Panc1 (cell line): Measurements from ENCODE around the gene ETF1. TPM values are rescaled to one million over a fixed set of nuclear protein-coding genes. Genes with fewer than 3 reads are reported as not detected.
A peak's percentile ranks its signal among the peaks of the same experiment; 100 is the strongest.

Experiments used
- ATAC-seq: fragments of 200-7000 bp; cut with Tn5 transposase; 2 replicates; pipeline ENCODE4 v1.9.1; 2020; ENCODE audit warnings: mild to moderate bottlenecking, moderate library complexity
- BruUV-seq: library from RNA; stranded (reverse); fragments of 400-500 nt; replicated peaks from 2 replicates; lab custom pipeline; 2021; lab: Mats Ljungman, UMichigan
- CTCF ChIA-PET: fragments of 300-600 bp; sonication (Branson Sonifier 250); formaldehyde crosslinking; loops from one replicate; lab custom pipeline; 2022; ENCODE audit warnings: antibody characterized with exemption; lab: Charles Lee
- POLR2A ChIA-PET: fragments of 300-600 bp; sonication (Branson Sonifier 250); formaldehyde crosslinking; loops from one replicate; lab custom pipeline; 2022; ENCODE audit warnings: antibody characterized with exemption; lab: Charles Lee
- DNase-seq: peaks from one replicate; pipeline ENCODE4 v3.0.0-alpha.2; 2010; ENCODE audit warnings: low read depth, low spot score
- H3K27ac ChIP-seq: 2 replicates; pipeline ENCODE4 v1.5.1; 2011; ENCODE audit warnings: mild to moderate bottlenecking, low read length, inconsistent platforms
- H3K27me3 ChIP-seq: fragments of 200-500 bp; sonication (Bioruptor generic); 2 replicates; pipeline ENCODE4 v1.6.0; 2014; ENCODE audit warnings: low read length, inconsistent platforms; ENCODE audit not compliant: control insufficient read depth, insufficient read depth
- H3K36me3 ChIP-seq: fragments of 200-500 bp; sonication (Bioruptor generic); 2 replicates; pipeline ENCODE4 v1.5.1; 2014; ENCODE audit warnings: inconsistent platforms, mild to moderate bottlenecking, low read length, moderate library complexity; ENCODE audit not compliant: control insufficient read depth, insufficient read depth
- H3K4me1 ChIP-seq: 2 replicates; pipeline ENCODE4 v1.5.1; 2011; ENCODE audit warnings: inconsistent platforms, mild to moderate bottlenecking, low read length, moderate library complexity; ENCODE audit not compliant: control insufficient read depth, insufficient read depth
- H3K4me3 ChIP-seq, 2 experiments: 2 replicates each; pipeline ENCODE4 v1.5.1; 2011 to 2012; ENCODE audit warnings: low read depth in 2 of 2, low read length in 2 of 2, mild to moderate bottlenecking in 2 of 2, inconsistent platforms in 1 of 2, moderate library complexity in 1 of 2
- H3K9me3 ChIP-seq: fragments of 200-500 bp; sonication (Bioruptor generic); 2 replicates; pipeline ENCODE4 v1.5.1; 2014; ENCODE audit warnings: low read depth, mild to moderate bottlenecking, inconsistent platforms, low read length, moderate library complexity; ENCODE audit not compliant: control insufficient read depth, insufficient read depth
- CTCF ChIP-seq: fragments of 450-650 bp; IDR thresholded peaks from 2 replicates; pipeline ENCODE4 v1.5.1; 2017; ENCODE audit warnings: mild to moderate bottlenecking
- POLR2AphosphoS5 ChIP-seq: IDR thresholded peaks from 2 replicates; pipeline ENCODE4 v1.6.1; 2012; ENCODE audit warnings: mild to moderate bottlenecking, low read depth, low read length, moderate library complexity
- REST ChIP-seq, 2 experiments: IDR thresholded peaks; 2 replicates each; pipeline ENCODE4 v1.6.1; 2011 to 2012; ENCODE audit warnings: low read depth in 2 of 2, control low read depth in 1 of 2, low read length in 1 of 2, mild to moderate bottlenecking in 1 of 2, moderate library complexity in 1 of 2; ENCODE audit not compliant: insufficient read depth in 1 of 2
- SIN3A ChIP-seq: IDR thresholded peaks from 2 replicates; pipeline ENCODE4 v1.6.1; 2012; ENCODE audit warnings: low read depth, mild to moderate bottlenecking, low read length, moderate library complexity, borderline replicate concordance; ENCODE audit not compliant: insufficient read depth
- TCF7L2 ChIP-seq: IDR thresholded peaks from 2 replicates; pipeline ENCODE4 v1.6.1; 2011; ENCODE audit warnings: mild to moderate bottlenecking, low read depth, low read length, inconsistent platforms
- in situ Hi-C: cut with HindIII; loops from 2 replicates; pipeline ENCODE4 v1.10.0; 2016; ENCODE audit warnings: low sequenced_read_pairs, low pct_unique_long_range_greater_than_20kb
- intact Hi-C: fragments of 100-400 bp; cut with micrococcal nuclease; formaldehyde crosslinking; loops from one replicate; pipeline ENCODE4 v1.10.0; 2022; ENCODE audit not compliant: unreplicated experiment
- total RNA-seq: library from RNA; stranded (reverse); gene quantifications from one replicate; pipeline ENCODE4 v1.2.1, GENCODE V29; 2021; ENCODE audit not compliant: unreplicated experiment

ETF1 gene
- total RNA-seq, 1 experiment from 2014 or later, result 168 TPM

- no peak for ATAC-seq
- DNase-seq, result no peak
- no peak for TF ChIP-seq SIN3A
- TF ChIP-seq CTCF, result no peak
- no peak for TF ChIP-seq TCF7L2
- TF ChIP-seq POLR2AphosphoS5, result no peak
- no peak for TF ChIP-seq REST (IDR thresholded peaks at IDR 0.05; ENCODE audit: insufficient read depth in 1 of 2, low read depth in 2 of 2, low read length in 1 of 2)
- intact Hi-C loops (no loop called here), in situ Hi-C loops (no loop called here)
- ChIA-PET CTCF (interaction anchor here (0.5 kb wide), 1 partner anchor 26 kb away, joined by 4 read pairs; no protein-coding TSS in a partner anchor), POLR2A (no interaction called here)
- no peaks in the 10 kb centered on the region for H3K27me3 ChIP-seq
- peaks cover 9% of the 10 kb centered on the region for H3K36me3 ChIP-seq
- no peaks in the 10 kb centered on the region for H3K9me3 ChIP-seq
- no peak overlapping the region for H3K4me3 ChIP-seq
- no peaks in the 10 kb centered on the region for H3K4me1 ChIP-seq
- BruUV-seq, result TSS peak; percentile 13
- no peak overlapping the region for H3K27ac ChIP-seq
These were observed 22.1 kb downstream of the ETF1 start for GRCh38 chr5:138520971-138521370.

- no peak overlapping the region for H3K27ac ChIP-seq
- DNase-seq, result no peak
- no peak for ATAC-seq
- CTCF ChIA-PET, result no interaction called here
- peaks cover 26% of the 10 kb centered on the region for H3K36me3 ChIP-seq
- no peaks in the 10 kb centered on the region for H3K9me3 ChIP-seq
- no peak for TF ChIP-seq CTCF
- no peak for TF ChIP-seq TCF7L2
- TF ChIP-seq SIN3A, result no peak
- no peak for TF ChIP-seq POLR2AphosphoS5
- no peak for TF ChIP-seq REST (IDR thresholded peaks at IDR 0.05; ENCODE audit: insufficient read depth in 1 of 2, low read depth in 2 of 2, low read length in 1 of 2)
- H3K4me3 ChIP-seq, result no peak overlapping the region
- intact Hi-C loops (no loop called here), in situ Hi-C loops (no loop called here)
- no TSS peak for BruUV-seq
- no peaks in the 10 kb centered on the region for H3K27me3 ChIP-seq
- H3K4me1 ChIP-seq, result no peaks in the 10 kb centered on the region
- POLR2A ChIA-PET, result no interaction called here
These were observed 25.6 kb downstream of the ETF1 start for GRCh38 chr5:138517437-138517836.
